ENCODE measurements around the gene ACOX2.

- TF ChIP-seq CTCF (IDR thresholded peaks at IDR 0.05) (no peak), POLR2A (IDR thresholded peaks at IDR 0.05) (no peak)
These were observed 17.2 kb downstream of the ACOX2 start for GRCh38 chr3:58519668-58520402.

All from lower leg skin (tissue), 3 donors.